Breast epithelium (tissue), 4 donors: Measurements from ENCODE around the gene NUAK1. TPM values are rescaled to one million over a fixed set of nuclear protein-coding genes. Genes with fewer than 3 reads are reported as not detected.
"Not testable (repeated sequence)": the region's sequence is repeated elsewhere in the genome, so short reads cannot be mapped to it uniquely, and the experiment has no call there.

Experiments used
- DNase-seq, 2 donors: peaks; one replicate each; pipeline ENCODE4 v3.0.0-alpha.2; 2019; ENCODE audit warnings: low spot score in 2 of 2
- H3K27ac ChIP-seq, 2 donors: fragments of 200-600 bp; sonication (generic) in 1 of 2; one replicate each; pipeline ENCODE4 v1.5.1; 2016 to 2019; ENCODE audit warnings: mild to moderate bottlenecking in 1 of 2
- H3K27me3 ChIP-seq, 2 donors: fragments of 200-600 bp; sonication (generic) in 1 of 2; one replicate each; pipeline versions ENCODE4 v1.5.1 to v1.6.0; 2017 to 2019; ENCODE audit warnings: control low read depth in 1 of 2, mild to moderate bottlenecking in 1 of 2
- H3K36me3 ChIP-seq: fragments of 200-600 bp; one replicate; pipeline ENCODE4 v1.5.1; 2019
- H3K4me1 ChIP-seq, 2 donors: fragments of 200-600 bp; sonication (generic); one replicate each; pipeline ENCODE4 v1.5.1; 2016 to 2019; ENCODE audit warnings: control low read depth in 1 of 2
- H3K4me3 ChIP-seq, 3 donors: fragments of 200-600 bp; sonication (generic); 1 replicate in 2 of 3; 2 replicates in 1 of 3; pipeline ENCODE4 v1.5.1; 2016 to 2019; ENCODE audit warnings: mild to moderate bottlenecking in 3 of 3, moderate library complexity in 2 of 3
- H3K9me3 ChIP-seq, 2 donors: fragments of 200-600 bp; sonication (generic) in 1 of 2; one replicate each; pipeline ENCODE4 v1.5.1; 2016 to 2019; ENCODE audit warnings: control low read depth in 1 of 2
- POLR2A ChIP-seq: fragments of 450-650 bp; IDR thresholded peaks from one replicate; pipeline ENCODE4 v1.6.1; 2016; ENCODE audit warnings: antibody characterized with exemption, mild to moderate bottlenecking, moderate library complexity
- POLR2AphosphoS5 ChIP-seq, 3 donors: sonication (generic); formaldehyde crosslinking; IDR thresholded peaks; one replicate each; pipeline ENCODE4 v1.6.1; 2017; ENCODE audit warnings: antibody characterized with exemption in 3 of 3
- intact Hi-C: fragments of 100-400 bp; cut with DNase I; formaldehyde crosslinking; loops from one replicate; pipeline ENCODE4 v1.15.1; 2023; ENCODE audit warnings: low total_unique reads
- total RNA-seq, 3 donors: library from RNA; depleted of rRNA; stranded (reverse); fragments of >200 nt; gene quantifications; one replicate each; pipeline ENCODE4 v1.1.0, GENCODE V29; 2016
- TF ChIP-seq, protein P1 (sequence below), 3 donors: fragments of 450-650 bp; IDR thresholded peaks; one replicate each; pipeline ENCODE4 v1.5.1; 2016 to 2017; ENCODE audit warnings: antibody characterized with exemption in 3 of 3, mild to moderate bottlenecking in 3 of 3, moderate library complexity in 3 of 3

NUAK1 gene
- total RNA-seq, 3 donors from 2014 or later = 6.0 to 20.2 (median 13.1) TPM

- no peaks in the 10 kb centered on the region for H3K27me3 ChIP-seq
- H3K4me1 ChIP-seq = no peaks in the 10 kb centered on the region
- no peak overlapping the region for H3K27ac ChIP-seq
- DNase-seq = no peak
- no peaks in the 10 kb centered on the region for H3K9me3 ChIP-seq
- intact Hi-C loops = no loop called here
- H3K4me3 ChIP-seq = no peak overlapping the region
- TF ChIP-seq, protein P1, sequence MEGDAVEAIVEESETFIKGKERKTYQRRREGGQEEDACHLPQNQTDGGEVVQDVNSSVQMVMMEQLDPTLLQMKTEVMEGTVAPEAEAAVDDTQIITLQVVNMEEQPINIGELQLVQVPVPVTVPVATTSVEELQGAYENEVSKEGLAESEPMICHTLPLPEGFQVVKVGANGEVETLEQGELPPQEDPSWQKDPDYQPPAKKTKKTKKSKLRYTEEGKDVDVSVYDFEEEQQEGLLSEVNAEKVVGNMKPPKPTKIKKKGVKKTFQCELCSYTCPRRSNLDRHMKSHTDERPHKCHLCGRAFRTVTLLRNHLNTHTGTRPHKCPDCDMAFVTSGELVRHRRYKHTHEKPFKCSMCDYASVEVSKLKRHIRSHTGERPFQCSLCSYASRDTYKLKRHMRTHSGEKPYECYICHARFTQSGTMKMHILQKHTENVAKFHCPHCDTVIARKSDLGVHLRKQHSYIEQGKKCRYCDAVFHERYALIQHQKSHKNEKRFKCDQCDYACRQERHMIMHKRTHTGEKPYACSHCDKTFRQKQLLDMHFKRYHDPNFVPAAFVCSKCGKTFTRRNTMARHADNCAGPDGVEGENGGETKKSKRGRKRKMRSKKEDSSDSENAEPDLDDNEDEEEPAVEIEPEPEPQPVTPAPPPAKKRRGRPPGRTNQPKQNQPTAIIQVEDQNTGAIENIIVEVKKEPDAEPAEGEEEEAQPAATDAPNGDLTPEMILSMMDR (IDR thresholded peaks at IDR 0.05) = no peak
- no peak for TF ChIP-seq POLR2AphosphoS5 (IDR thresholded peaks at IDR 0.05)
- no peak for TF ChIP-seq POLR2A
- no peaks in the 10 kb centered on the region for H3K36me3 ChIP-seq
Measured at GRCh38 chr12:106142591-106143261, 4.0 kb upstream of the NUAK1 start.

- H3K27ac ChIP-seq, intact Hi-C loops, H3K9me3 ChIP-seq: not testable (repeated sequence)
Measured at GRCh38 chr12:106141920-106142319, 3.2 kb upstream of the NUAK1 start.

GRCh38 chr12:106141452-106141851 is 2.7 kb upstream of the NUAK1 start:
- intact Hi-C loops = no loop called here
- Histone ChIP-seq H3K4me1 (no peaks in the 10 kb centered on the region), H3K36me3 (no peaks in the 10 kb centered on the region), H3K27me3 (no peaks in the 10 kb centered on the region), H3K4me3 (no peak overlapping the region), H3K9me3 (no peaks in the 10 kb centered on the region), H3K27ac (no peak overlapping the region)
- TF ChIP-seq POLR2AphosphoS5 (IDR thresholded peaks at IDR 0.05) (no peak), POLR2A (no peak)
- no peak for DNase-seq

More at GRCh38 chr12:106141920-106142319, 3.2 kb upstream of the NUAK1 start:
- not testable (repeated sequence) for H3K36me3 ChIP-seq, DNase-seq, H3K4me3 ChIP-seq, H3K4me1 ChIP-seq, H3K27me3 ChIP-seq

GRCh38 chr12:106141003-106141402 is 2.2 kb upstream of the NUAK1 start:
- no peaks in the 10 kb centered on the region for H3K4me1 ChIP-seq
- no peak for DNase-seq
- peak overlapping the region in 1 of 3 donors; percentile 96 for H3K4me3 ChIP-seq
- H3K27ac ChIP-seq = no peak overlapping the region
- no peak for TF ChIP-seq POLR2A
- no peak for TF ChIP-seq POLR2AphosphoS5 (IDR thresholded peaks at IDR 0.05)
- TF ChIP-seq, protein P1 (IDR thresholded peaks at IDR 0.05) = no peak
- H3K27me3 ChIP-seq = no peaks in the 10 kb centered on the region
- intact Hi-C loops = no loop called here
- no peaks in the 10 kb centered on the region for H3K9me3 ChIP-seq
- H3K36me3 ChIP-seq = no peaks in the 10 kb centered on the region

- intact Hi-C loops = no loop called here
Measured at GRCh38 chr12:106140223-106140986, 1.7 kb upstream of the NUAK1 start.

GRCh38 chr12:106139422-106140171 is 843 bp upstream of the NUAK1 start:
- DNase-seq = peak in 1 of 2 donors; percentile 64
- TF ChIP-seq POLR2AphosphoS5 (IDR thresholded peaks at IDR 0.05) (peak in 1 of 3 donors; percentile 18), POLR2A (no peak)
- TF ChIP-seq, protein P1 (IDR thresholded peaks at IDR 0.05) = peak in 1 of 3 donors; percentile 7
- Histone ChIP-seq H3K9me3 (no peaks in the 10 kb centered on the region), H3K36me3 (no peaks in the 10 kb centered on the region), H3K27me3 (no peaks in the 10 kb centered on the region), H3K4me1 (no peaks in the 10 kb centered on the region), H3K4me3 (peak overlapping the region; percentile 81 to 96 (median 89)), H3K27ac (peak overlapping the region; percentile 88 to 97)
- intact Hi-C loops = no loop called here

More at GRCh38 chr12:106140223-106140986, 1.7 kb upstream of the NUAK1 start:
- Histone ChIP-seq H3K4me1 (no peaks in the 10 kb centered on the region), H3K9me3 (no peaks in the 10 kb centered on the region), H3K27me3 (no peaks in the 10 kb centered on the region), H3K4me3 (peak overlapping the region; percentile 81 to 96 (median 89)), H3K27ac (peak overlapping the region; percentile 88 to 97), H3K36me3 (no peaks in the 10 kb centered on the region)
- TF ChIP-seq POLR2AphosphoS5 (IDR thresholded peaks at IDR 0.05) = no peak
- DNase-seq = no peak
